Transverse colon (tissue), 4 donors: ENCODE measurements around the gene DAAM1. TPM values are rescaled to one million over a fixed set of nuclear protein-coding genes. Genes with fewer than 3 reads are reported as not detected.

Experiments used
- DNase-seq: peaks from one replicate; pipeline ENCODE4 v3.0.0-alpha.2; 2019
- H3K27ac ChIP-seq, 4 donors: fragments of 200-600 bp; sonication (generic); 2 replicates each; pipeline ENCODE4 v1.5.1; 2016 to 2018; ENCODE audit warnings: inconsistent platforms in 4 of 4
- H3K27me3 ChIP-seq: fragments of 200-600 bp; sonication (generic); 2 replicates; pipeline ENCODE4 v1.5.1; 2017; ENCODE audit warnings: inconsistent platforms
- H3K36me3 ChIP-seq, 4 donors: fragments of 200-600 bp; sonication (generic); 2 replicates each; pipeline ENCODE4 v1.5.1; 2017 to 2019; ENCODE audit warnings: inconsistent platforms in 4 of 4
- H3K4me1 ChIP-seq, 4 donors: fragments of 200-600 bp; sonication (generic); 2 replicates each; pipeline ENCODE4 v1.5.1; 2017 to 2020; ENCODE audit warnings: inconsistent platforms in 4 of 4
- H3K4me3 ChIP-seq, 4 donors: fragments of 200-600 bp; sonication (generic); 1 replicate in 1 of 4; 2 replicates in 3 of 4; pipeline versions ENCODE4 v1.5.1 to v1.6.1; 2017 to 2019; ENCODE audit warnings: inconsistent platforms in 4 of 4
- H3K9me3 ChIP-seq, 2 donors: fragments of 200-600 bp; sonication (generic); 2 replicates each; pipeline ENCODE4 v1.5.1; 2017 to 2019; ENCODE audit warnings: inconsistent platforms in 2 of 2
- EP300 ChIP-seq: sonication (generic); formaldehyde crosslinking; IDR thresholded peaks from one replicate; pipeline ENCODE4 v1.6.1; 2017; ENCODE audit warnings: antibody characterized with exemption, low read depth
- POLR2A ChIP-seq: fragments of 450-650 bp; IDR thresholded peaks from one replicate; pipeline ENCODE4 v1.6.1; 2016; ENCODE audit warnings: antibody characterized with exemption, mild to moderate bottlenecking, moderate library complexity
- POLR2AphosphoS5 ChIP-seq, 3 donors: sonication (generic); formaldehyde crosslinking; IDR thresholded peaks; one replicate each; pipeline ENCODE4 v1.6.1; 2016; ENCODE audit warnings: antibody characterized with exemption in 3 of 3
- WGBS, 2 donors: methylation state at CpG; one replicate each; pipeline ENCODE4 v1.1.5; 2018; ENCODE audit warnings: low coverage in 1 of 2; 5-methylcytosine and 5-hydroxymethylcytosine counted together
- in situ Hi-C, 4 donors: fragments of 200-750 bp; cut with MboI; loops; one replicate each; pipeline versions ENCODE4 v1.15.0 to v1.15.1; 2017; ENCODE audit warnings: low sequenced_read_pairs in 3 of 4, low pct_ligation_motif_present in 1 of 4, low pct_unique_long_range_greater_than_20kb in 1 of 4
- intact Hi-C: fragments of 100-400 bp; cut with DNase I; formaldehyde crosslinking; loops from one replicate; pipeline ENCODE4 v1.15.1; 2023; ENCODE audit warnings: low total_unique reads
- total RNA-seq, 4 donors: library from RNA; depleted of rRNA; stranded (reverse); fragments of >200 nt; gene quantifications; one replicate each; pipeline ENCODE4 v1.1.0, GENCODE V29; 2016
- TF ChIP-seq, protein P1 (sequence below), 5 experiments: fragments of 200-600 bp in 3 of 5; fragments of 450-650 bp in 2 of 5; sonication (generic) in 3 of 5; IDR thresholded peaks; 1 replicate in 2 of 5; 2 replicates in 3 of 5; pipeline ENCODE4 v1.5.1; 2016 to 2017; ENCODE audit warnings: antibody characterized with exemption in 5 of 5, inconsistent platforms in 3 of 5, mild to moderate bottlenecking in 2 of 5, moderate library complexity in 1 of 5

Gene DAAM1
- total RNA-seq, 4 donors from 2014 or later = 23.9 to 44.5 (median 42.8) TPM

DNA sequence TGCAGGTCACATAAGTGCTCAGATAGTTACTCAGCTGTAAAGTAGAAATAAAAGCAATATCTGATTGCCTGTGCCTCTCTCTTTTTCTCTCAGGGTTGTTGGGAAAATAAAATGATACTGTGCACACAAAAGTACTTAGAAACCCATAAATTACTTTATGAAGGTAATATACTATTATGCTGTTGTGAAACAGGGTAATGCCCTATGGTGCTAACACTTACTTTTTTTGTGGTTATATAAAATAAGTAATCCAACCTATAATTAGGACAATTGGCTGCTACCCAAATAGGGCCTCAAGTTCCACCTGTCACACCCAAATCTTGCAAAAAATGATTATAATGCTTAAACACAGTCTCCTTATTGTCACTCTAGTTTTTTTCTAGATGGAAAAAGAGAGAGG is 50.6 kb downstream of the DAAM1 start:
- H3K27me3 ChIP-seq = no peaks in the 10 kb centered on the region
- no peaks in the 10 kb centered on the region for H3K36me3 ChIP-seq
- intact Hi-C loops (no loop called here), in situ Hi-C loops (no loop called here)
- DNase-seq = no peak
- no peaks in the 10 kb centered on the region for H3K9me3 ChIP-seq
- peaks cover 11 to 53% (median 28%) of the 10 kb centered on the region in 4 donors for H3K4me1 ChIP-seq
- peak overlapping the region in 3 of 4 donors; percentile 18 to 33 (median 32) for H3K27ac ChIP-seq
- TF ChIP-seq EP300 (no peak), POLR2AphosphoS5 (IDR thresholded peaks at IDR 0.05) (peak in 1 of 3 donors; percentile 19)
- no peak overlapping the region for H3K4me3 ChIP-seq

DNA sequence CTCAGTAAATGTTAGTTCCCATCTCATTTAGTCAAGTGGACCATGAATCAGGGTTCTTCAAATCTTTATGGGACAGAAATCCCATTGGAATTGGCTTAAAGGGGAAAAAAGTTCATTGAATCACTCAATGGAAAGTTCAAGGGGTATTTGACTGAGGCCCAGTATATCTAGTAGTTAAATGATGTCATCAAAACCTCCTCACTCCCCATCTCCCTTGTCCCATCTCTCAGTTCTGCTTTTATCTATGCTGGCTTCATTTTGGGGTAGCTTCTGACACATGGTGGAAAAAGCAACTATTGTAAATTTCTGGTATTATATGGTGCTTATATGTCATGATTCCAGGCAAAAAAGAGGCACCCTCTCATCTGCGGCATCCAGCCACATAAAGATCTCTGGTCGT is 51.9 kb downstream of the DAAM1 start:
- intact Hi-C loops (no loop called here), in situ Hi-C loops (no loop called here)
- Histone ChIP-seq H3K27me3 (no peaks in the 10 kb centered on the region), H3K4me3 (no peak overlapping the region), H3K36me3 (no peaks in the 10 kb centered on the region), H3K27ac (no peak overlapping the region), H3K4me1 (peaks cover 14 to 60% (median 34%) of the 10 kb centered on the region in 4 donors), H3K9me3 (no peaks in the 10 kb centered on the region)
- WGBS, 2 donors = 85 to 88% methylated on average over 1 to 2 of the region's 2 CpGs
- TF ChIP-seq POLR2AphosphoS5 (IDR thresholded peaks at IDR 0.05) (no peak), POLR2A (no peak), EP300 (no peak)
- TF ChIP-seq, protein P1, sequence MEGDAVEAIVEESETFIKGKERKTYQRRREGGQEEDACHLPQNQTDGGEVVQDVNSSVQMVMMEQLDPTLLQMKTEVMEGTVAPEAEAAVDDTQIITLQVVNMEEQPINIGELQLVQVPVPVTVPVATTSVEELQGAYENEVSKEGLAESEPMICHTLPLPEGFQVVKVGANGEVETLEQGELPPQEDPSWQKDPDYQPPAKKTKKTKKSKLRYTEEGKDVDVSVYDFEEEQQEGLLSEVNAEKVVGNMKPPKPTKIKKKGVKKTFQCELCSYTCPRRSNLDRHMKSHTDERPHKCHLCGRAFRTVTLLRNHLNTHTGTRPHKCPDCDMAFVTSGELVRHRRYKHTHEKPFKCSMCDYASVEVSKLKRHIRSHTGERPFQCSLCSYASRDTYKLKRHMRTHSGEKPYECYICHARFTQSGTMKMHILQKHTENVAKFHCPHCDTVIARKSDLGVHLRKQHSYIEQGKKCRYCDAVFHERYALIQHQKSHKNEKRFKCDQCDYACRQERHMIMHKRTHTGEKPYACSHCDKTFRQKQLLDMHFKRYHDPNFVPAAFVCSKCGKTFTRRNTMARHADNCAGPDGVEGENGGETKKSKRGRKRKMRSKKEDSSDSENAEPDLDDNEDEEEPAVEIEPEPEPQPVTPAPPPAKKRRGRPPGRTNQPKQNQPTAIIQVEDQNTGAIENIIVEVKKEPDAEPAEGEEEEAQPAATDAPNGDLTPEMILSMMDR (IDR thresholded peaks at IDR 0.05) = no peak
- no peak for DNase-seq

DNA sequence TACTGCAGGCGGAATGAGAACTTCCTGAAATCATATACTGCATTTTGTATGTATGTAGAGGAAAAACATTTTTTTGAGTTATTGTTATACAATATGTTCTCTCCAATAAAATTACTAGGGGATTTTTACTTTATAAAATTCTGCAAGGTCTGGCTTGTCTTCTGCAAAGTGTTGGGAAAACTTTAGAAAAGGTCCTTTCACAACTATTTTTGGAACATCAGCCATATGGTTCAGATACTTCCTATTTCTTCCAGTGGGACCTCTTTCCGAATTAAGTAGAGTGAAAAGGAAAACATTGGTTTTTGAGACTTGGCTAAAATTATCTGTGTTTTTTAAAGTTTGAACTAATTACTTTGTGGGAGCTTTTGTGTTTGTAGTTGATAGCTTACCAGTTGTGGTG is 52.7 kb downstream of the DAAM1 start:
- intact Hi-C loops = no loop called here
- peaks cover 14 to 67% (median 32%) of the 10 kb centered on the region in 4 donors for H3K4me1 ChIP-seq
- 50 to 71% methylated on average over 1 to 2 of the region's 2 CpGs for WGBS, 2 donors

DNA sequence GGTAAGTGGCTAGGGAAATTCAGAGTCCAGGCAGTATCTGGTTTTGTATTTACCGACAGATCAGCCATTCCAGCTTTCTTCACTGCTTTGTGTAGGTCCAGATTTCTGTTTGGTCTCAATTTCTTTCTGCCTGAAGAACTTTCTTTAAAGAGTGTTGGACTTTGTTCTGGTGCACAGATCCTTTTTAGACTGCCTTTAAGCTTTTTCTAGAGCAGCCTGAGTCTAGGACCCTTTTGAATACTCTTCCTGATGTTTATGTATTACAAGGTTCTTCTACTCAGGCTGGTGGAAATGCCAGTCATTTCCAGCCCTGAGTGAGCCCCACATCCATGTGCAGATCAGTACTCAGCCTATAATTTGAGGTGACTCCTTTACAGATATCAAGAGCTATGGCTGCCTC is 54.7 kb downstream of the DAAM1 start:
- peaks cover 10 to 60% (median 23%) of the 10 kb centered on the region in 4 donors for H3K4me1 ChIP-seq
- H3K9me3 ChIP-seq = no peaks in the 10 kb centered on the region
- TF ChIP-seq POLR2A = no peak
- TF ChIP-seq, protein P1 (IDR thresholded peaks at IDR 0.05) = no peak
- no peak for TF ChIP-seq EP300
- no peak for TF ChIP-seq POLR2AphosphoS5 (IDR thresholded peaks at IDR 0.05)
- H3K36me3 ChIP-seq = no peaks in the 10 kb centered on the region
- in situ Hi-C loops (no loop called here), intact Hi-C loops (no loop called here)
- no peak overlapping the region for H3K27ac ChIP-seq
- no peak for DNase-seq
- WGBS, 2 donors = 83 to 93% methylated on average over 1 of the region's 1 CpG
- no peak overlapping the region for H3K4me3 ChIP-seq
- no peaks in the 10 kb centered on the region for H3K27me3 ChIP-seq

More for the DNA sequence above, 52.7 kb downstream of the DAAM1 start:
- TF ChIP-seq POLR2A = no peak
- TF ChIP-seq POLR2AphosphoS5 (IDR thresholded peaks at IDR 0.05) = no peak
- no peak for TF ChIP-seq EP300
- TF ChIP-seq, protein P1 (IDR thresholded peaks at IDR 0.05) = no peak
- Histone ChIP-seq H3K36me3 (no peaks in the 10 kb centered on the region), H3K9me3 (no peaks in the 10 kb centered on the region), H3K27ac (peak overlapping the region in 2 of 4 donors; percentile 10 to 12), H3K4me3 (no peak overlapping the region), H3K27me3 (no peaks in the 10 kb centered on the region)
- DNase-seq = no peak
- in situ Hi-C loops = no loop called here

DNA sequence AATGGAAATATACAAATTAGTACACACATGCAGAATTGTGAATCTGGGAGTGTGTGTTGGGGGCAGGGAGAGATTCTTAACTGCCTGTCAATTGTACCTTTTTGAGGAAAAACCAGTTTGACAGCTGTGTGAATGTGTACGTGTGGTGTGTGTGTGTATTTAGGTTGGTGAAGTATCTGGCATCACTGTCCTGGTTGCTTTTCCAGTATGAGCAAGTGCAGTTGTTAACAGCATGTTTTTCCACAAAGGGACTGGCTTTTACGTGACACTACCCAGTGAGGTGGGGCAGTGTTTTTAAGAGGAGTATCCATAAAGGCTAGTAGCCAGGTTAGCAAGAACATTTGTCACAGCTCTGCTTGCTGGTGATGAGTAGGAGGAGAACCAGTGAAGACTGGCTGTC is 56.1 kb downstream of the DAAM1 start:
- 66 to 80% methylated on average over 1 to 2 of the region's 2 CpGs for WGBS, 2 donors
- Histone ChIP-seq H3K4me3 (no peak overlapping the region), H3K9me3 (no peaks in the 10 kb centered on the region), H3K4me1 (peaks cover 6 to 51% (median 11%) of the 10 kb centered on the region in 4 donors), H3K27me3 (no peaks in the 10 kb centered on the region), H3K27ac (no peak overlapping the region), H3K36me3 (no peaks in the 10 kb centered on the region)
- intact Hi-C loops (no loop called here), in situ Hi-C loops (no loop called here)
- DNase-seq = no peak
- TF ChIP-seq EP300 = no peak
- TF ChIP-seq, protein P1 (IDR thresholded peaks at IDR 0.05) = no peak
